PC-9 (cell line): ENCODE measurements around the gene RNASEH1.

Experiments used
- CTCF ChIP-seq: fragments of 200-600 bp; sonication (generic); conservative IDR thresholded peaks from 2 replicates; pipeline ENCODE4 v1.6.1; 2017; ENCODE audit warnings: mixed run types, antibody characterized with exemption, mild to moderate bottlenecking, moderate library complexity
- EZH2 ChIP-seq: fragments of 200-600 bp; sonication (generic); IDR thresholded peaks from 2 replicates; pipeline ENCODE4 v1.8.0; 2017; ENCODE audit warnings: antibody characterized with exemption, low read depth

DNA sequence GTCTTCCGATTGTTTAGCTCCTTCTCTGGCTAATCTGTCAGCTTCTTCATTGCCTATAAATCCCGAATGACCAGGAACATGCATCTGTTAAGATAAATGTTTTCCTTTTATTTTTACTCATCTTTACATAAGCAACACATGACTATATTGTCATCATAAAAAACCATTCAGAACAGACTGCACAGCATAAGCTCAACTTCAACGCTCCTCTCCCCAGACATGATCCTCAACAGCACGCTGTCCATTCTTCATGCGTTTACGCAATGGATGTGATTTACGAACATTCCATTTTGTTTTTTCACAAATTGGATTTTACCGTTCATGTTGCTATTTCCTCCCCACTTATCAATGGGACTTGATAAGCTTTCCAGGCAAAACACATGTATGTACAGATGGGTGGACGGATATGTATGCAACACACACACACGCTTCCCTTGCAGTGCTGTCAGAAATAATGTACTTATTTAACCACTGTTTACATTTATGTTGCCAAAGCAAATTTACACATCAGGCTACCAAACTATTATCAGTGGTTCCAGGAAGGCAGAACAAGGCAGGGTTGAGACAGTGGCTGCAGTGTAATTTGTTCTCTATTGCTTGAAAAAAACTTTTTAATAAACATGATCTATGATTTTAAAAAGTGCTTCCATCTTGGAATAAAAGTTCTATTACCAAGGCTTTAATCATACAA lies 12.2 kb downstream of the RNASEH1 start:
- TF ChIP-seq CTCF: no peak
- no peak for TF ChIP-seq EZH2
